ENCODE results near the gene LRG1. TPM values are rescaled to one million over a fixed set of nuclear protein-coding genes. Genes with fewer than 3 reads are reported as not detected.

Gene LRG1
- total and polyA plus RNA-seq, 10 of the 15 experiments (the other 5 are each of a cell fraction or from before 2014, with no cell fraction given), result 0.29 to 4.7 (median 0.58) TPM

DNA sequence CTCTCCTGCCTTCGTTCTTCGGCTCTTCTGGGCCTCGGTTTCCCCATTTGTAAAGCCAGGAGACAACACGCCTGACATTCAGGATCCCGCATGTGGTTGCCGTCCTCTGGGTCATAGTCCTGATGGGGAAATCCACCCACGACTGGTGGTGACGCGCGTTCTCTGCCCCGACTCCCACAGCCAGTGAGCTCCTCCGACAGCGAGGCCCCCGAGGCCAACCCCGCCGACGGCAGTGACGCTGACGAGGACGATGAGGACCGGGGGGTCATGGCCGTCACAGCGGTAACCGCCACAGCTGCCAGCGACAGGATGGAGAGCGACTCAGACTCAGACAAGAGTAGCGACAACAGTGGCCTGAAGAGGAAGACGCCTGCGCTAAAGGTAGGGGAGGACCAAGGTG is 51.3 kb downstream of the LRG1 start:
- RAD21 ChIA-PET (ENCODE audit: unreplicated experiment), result no interaction called here
- FAIRE-seq (no peak), ATAC-seq (no peak), DNase-seq (ENCODE audit: low read depth, low spot score) (no peak)
- H3K4me1 ChIP-seq (ENCODE audit: control insufficient read depth, insufficient read depth, low read length), result no peaks in the 10 kb centered on the region
- no peak overlapping the region for H3K27ac ChIP-seq (ENCODE audit: control insufficient read depth, insufficient read depth)
- H3K9me3 ChIP-seq (replicated peaks; ENCODE audit: control insufficient read depth, insufficient read depth, low read length), result no peaks in the 10 kb centered on the region
- WGBS (ENCODE audit: insufficient coverage, insufficient replicate concordance, low lambda C conversion rate, missing lambda C conversion rate), result 98% methylated on average over 29 of the region's 29 CpGs
- H3K9ac ChIP-seq (ENCODE audit: control insufficient read depth, insufficient read depth, low read length), result no peak overlapping the region
- no peaks in the 10 kb centered on the region for H3K79me2 ChIP-seq (ENCODE audit: control insufficient read depth, insufficient read depth, low read length)
- H3K4me3 ChIP-seq, result no peak overlapping the region
- intact Hi-C loops (cut with micrococcal nuclease; ENCODE audit: unreplicated experiment), result no loop called here
- no peaks in the 10 kb centered on the region for H4K20me1 ChIP-seq (ENCODE audit: control insufficient read depth, insufficient read depth)
- no TSS peak for BruUV-seq (replicated peaks)
- H3K36me3 ChIP-seq (ENCODE audit: control insufficient read depth in 2 of 2, insufficient read depth in 2 of 2, low read length in 1 of 2), result peaks cover 12 to 14% of the 10 kb centered on the region in 2 experiments; a peak in 3 of 4 replicates
- TF ChIP-seq, protein P1, sequence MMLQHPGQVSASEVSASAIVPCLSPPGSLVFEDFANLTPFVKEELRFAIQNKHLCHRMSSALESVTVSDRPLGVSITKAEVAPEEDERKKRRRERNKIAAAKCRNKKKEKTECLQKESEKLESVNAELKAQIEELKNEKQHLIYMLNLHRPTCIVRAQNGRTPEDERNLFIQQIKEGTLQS (IDR thresholded peaks at IDR 0.05; ENCODE audit: borderline replicate concordance, extremely low read depth, low read depth, low read length), result no peak
- TF ChIP-seq NR2C1 (IDR thresholded peaks at IDR 0.05), result no peak
- no peak for TF ChIP-seq FOS (IDR thresholded peaks at IDR 0.05; ENCODE audit: borderline replicate concordance, extremely low read depth, insufficient read length)
- TF ChIP-seq MAX (IDR thresholded peaks at IDR 0.05; ENCODE audit: low read depth, low read length), result no peak
- TF ChIP-seq, protein P2, sequence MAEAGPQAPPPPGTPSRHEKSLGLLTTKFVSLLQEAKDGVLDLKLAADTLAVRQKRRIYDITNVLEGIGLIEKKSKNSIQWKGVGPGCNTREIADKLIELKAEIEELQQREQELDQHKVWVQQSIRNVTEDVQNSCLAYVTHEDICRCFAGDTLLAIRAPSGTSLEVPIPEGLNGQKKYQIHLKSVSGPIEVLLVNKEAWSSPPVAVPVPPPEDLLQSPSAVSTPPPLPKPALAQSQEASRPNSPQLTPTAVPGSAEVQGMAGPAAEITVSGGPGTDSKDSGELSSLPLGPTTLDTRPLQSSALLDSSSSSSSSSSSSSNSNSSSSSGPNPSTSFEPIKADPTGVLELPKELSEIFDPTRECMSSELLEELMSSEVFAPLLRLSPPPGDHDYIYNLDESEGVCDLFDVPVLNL (IDR thresholded peaks at IDR 0.05; ENCODE audit: low read depth, low read length), result no peak
- TF ChIP-seq, protein P3, sequence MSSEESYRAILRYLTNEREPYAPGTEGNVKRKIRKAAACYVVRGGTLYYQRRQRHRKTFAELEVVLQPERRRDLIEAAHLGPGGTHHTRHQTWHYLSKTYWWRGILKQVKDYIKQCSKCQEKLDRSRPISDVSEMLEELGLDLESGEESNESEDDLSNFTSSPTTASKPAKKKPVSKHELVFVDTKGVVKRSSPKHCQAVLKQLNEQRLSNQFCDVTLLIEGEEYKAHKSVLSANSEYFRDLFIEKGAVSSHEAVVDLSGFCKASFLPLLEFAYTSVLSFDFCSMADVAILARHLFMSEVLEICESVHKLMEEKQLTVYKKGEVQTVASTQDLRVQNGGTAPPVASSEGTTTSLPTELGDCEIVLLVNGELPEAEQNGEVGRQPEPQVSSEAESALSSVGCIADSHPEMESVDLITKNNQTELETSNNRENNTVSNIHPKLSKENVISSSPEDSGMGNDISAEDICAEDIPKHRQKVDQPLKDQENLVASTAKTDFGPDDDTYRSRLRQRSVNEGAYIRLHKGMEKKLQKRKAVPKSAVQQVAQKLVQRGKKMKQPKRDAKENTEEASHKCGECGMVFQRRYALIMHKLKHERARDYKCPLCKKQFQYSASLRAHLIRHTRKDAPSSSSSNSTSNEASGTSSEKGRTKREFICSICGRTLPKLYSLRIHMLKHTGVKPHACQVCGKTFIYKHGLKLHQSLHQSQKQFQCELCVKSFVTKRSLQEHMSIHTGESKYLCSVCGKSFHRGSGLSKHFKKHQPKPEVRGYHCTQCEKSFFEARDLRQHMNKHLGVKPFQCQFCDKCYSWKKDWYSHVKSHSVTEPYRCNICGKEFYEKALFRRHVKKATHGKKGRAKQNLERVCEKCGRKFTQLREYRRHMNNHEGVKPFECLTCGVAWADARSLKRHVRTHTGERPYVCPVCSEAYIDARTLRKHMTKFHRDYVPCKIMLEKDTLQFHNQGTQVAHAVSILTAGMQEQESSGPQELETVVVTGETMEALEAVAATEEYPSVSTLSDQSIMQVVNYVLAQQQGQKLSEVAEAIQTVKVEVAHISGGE (CRISPR knock-in tag; IDR thresholded peaks at IDR 0.05), result no peak
- no peak for TF ChIP-seq E2F8 (IDR thresholded peaks at IDR 0.05; ENCODE audit: low read depth, partially characterized antibody)
- TF ChIP-seq HCFC1 (IDR thresholded peaks at IDR 0.05; ENCODE audit: low read length), result no peak
- CTCF ChIA-PET, result interaction anchor here (0.6 kb wide), 1 partner anchor 33 kb away, joined by 4 read pairs; no protein-coding TSS in a partner anchor
- SMC1A ChIA-PET (ENCODE audit: uncharacterized antibody, unreplicated experiment), result no interaction called here
- in situ Hi-C loops (cut with MboI), result no loop called here
- no peaks in the 10 kb centered on the region for H3K27me3 ChIP-seq (replicated peaks in 1 of 2; ENCODE audit: control insufficient read depth in 2 of 2, insufficient read depth in 2 of 2, low read length in 1 of 2)
- H3K4me2 ChIP-seq (ENCODE audit: control insufficient read depth, insufficient read depth), result no peak overlapping the region
- POLR2A ChIA-PET, result interaction anchor here (0.7 kb wide), 1 partner anchor 14 kb away, joined by 3 read pairs; no protein-coding TSS in a partner anchor
- H2AFZ ChIP-seq (ENCODE audit: control insufficient read depth, low read depth, low read length), result no peak overlapping the region
